Measurements from ENCODE around the gene NRSN2. TPM values are rescaled to one million over a fixed set of nuclear protein-coding genes. Genes with fewer than 3 reads are reported as not detected.
A peak's percentile ranks its signal among the peaks of the same experiment; 100 is the strongest.
"Not testable (repeated sequence)": the region's sequence is repeated elsewhere in the genome, so short reads cannot be mapped to it uniquely, and the experiment has no call there.

NRSN2 gene
- total RNA-seq, 1 donor from 2014 or later = 14.6 TPM

DNA sequence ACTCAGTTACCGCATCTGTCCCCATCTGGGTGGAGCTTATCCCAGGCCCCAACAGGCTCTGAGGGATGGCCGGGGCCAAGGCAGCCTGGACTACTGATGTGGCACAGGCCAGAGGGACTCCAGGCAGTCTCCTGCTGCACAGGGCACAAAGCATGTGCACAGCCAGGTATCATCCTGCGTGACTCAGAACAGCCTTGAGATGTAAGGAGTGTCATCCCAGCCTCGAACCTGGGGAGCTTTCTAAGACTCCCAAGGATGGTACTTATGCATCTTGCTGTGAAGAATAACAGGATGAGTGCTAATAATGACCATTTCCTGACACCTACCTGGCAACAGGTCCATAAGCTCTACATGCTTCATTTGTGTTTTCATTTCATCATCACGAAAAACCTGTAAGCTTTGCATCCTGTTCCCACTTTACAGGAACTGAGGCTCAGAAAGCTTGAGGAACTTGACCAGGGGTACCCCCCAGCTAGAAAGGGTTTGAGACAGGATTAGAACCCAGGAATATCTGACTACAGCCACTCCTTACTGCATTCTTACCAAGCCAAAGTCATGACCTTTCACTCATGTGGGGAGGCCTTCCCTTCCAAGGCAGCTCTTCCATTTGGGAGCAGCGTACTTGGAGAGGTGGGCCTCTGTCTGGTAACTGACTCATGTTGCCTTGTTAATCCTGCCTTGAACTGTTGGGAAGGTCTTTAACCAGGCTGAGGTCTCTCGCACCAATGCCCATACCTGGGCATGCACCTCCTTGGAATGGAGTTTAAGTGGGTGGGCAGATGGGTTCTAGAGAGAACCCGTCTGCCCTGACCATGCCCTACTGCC, 35.6 kb downstream of the NRSN2 start:
- Histone ChIP-seq H3K9ac (ENCODE audit: low read depth in 1 of 3, low read length in 3 of 3) (peak overlapping the region in 1 of 3 donors; percentile 45), H3K4me3 (ENCODE audit: low read length in 3 of 3) (peak overlapping the region in 2 of 3 donors; percentile 20 to 37), H3K9me3 (ENCODE audit: control insufficient read depth in 3 of 3, low read length in 3 of 3) (no peaks in the 10 kb centered on the region), H3K36me3 (ENCODE audit: control insufficient read depth in 3 of 3, insufficient read depth in 3 of 3, low read length in 3 of 3) (no peaks in the 10 kb centered on the region), H3K4me1 (ENCODE audit: control insufficient read depth in 3 of 3, insufficient read depth in 3 of 3, low read length in 3 of 3) (peaks cover 2 to 6% (median 3%) of the 10 kb centered on the region in 3 donors), H3K27ac (ENCODE audit: low read depth, low read length) (no peak overlapping the region), H3K27me3 (ENCODE audit: control insufficient read depth in 3 of 3, insufficient read depth in 3 of 3, low read length in 3 of 3) (peaks cover 3 to 19% (median 16%) of the 10 kb centered on the region in 3 donors)

DNA sequence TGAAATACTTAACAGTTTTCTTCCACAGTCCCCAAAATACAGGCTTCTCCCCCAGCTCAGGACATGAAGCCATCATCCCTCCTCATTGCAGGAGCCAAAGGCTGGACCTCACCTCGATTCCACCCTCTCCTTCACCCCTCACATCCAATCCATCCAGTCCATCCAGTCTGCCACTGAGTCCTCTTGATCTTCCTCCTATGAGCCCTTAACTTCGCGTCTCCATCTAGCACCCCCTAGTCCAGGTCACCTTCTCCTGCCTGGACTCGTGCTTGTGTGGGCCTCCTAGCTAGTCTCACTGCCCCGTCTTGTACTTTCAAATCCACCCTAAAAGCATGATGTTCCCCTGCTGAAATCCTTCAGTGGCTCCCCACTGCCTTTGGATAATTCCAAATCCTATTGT, 37.0 kb downstream of the NRSN2 start:
- H3K9ac ChIP-seq (ENCODE audit: low read depth in 1 of 3, low read length in 3 of 3) = no peak overlapping the region
- H3K4me1 ChIP-seq (ENCODE audit: control insufficient read depth in 3 of 3, insufficient read depth in 3 of 3, low read length in 3 of 3) = peaks cover 2 to 6% (median 3%) of the 10 kb centered on the region in 3 donors
- H3K36me3 ChIP-seq (ENCODE audit: control insufficient read depth in 3 of 3, insufficient read depth in 3 of 3, low read length in 3 of 3) = peaks cover 3 to 6% (median 3%) of the 10 kb centered on the region in 3 donors
- no peak overlapping the region for H3K27ac ChIP-seq (ENCODE audit: low read depth, low read length)
- H3K4me3 ChIP-seq (ENCODE audit: low read length in 3 of 3) = no peak overlapping the region
- H3K9me3 ChIP-seq (ENCODE audit: control insufficient read depth in 3 of 3, low read length in 3 of 3) = no peaks in the 10 kb centered on the region
- H3K27me3 ChIP-seq (ENCODE audit: control insufficient read depth in 3 of 3, insufficient read depth in 3 of 3, low read length in 3 of 3) = peaks cover 3 to 19% (median 16%) of the 10 kb centered on the region in 3 donors

- Histone ChIP-seq H3K27me3 (ENCODE audit: control insufficient read depth in 3 of 3, insufficient read depth in 3 of 3, low read length in 3 of 3) (peaks cover 3 to 17% (median 13%) of the 10 kb centered on the region in 3 donors), H3K9me3 (ENCODE audit: control insufficient read depth in 3 of 3, low read length in 3 of 3) (no peaks in the 10 kb centered on the region), H3K4me3 (ENCODE audit: low read length in 3 of 3) (no peak overlapping the region), H3K4me1 (ENCODE audit: control insufficient read depth in 3 of 3, insufficient read depth in 3 of 3, low read length in 3 of 3) (peaks cover 2 to 6% (median 3%) of the 10 kb centered on the region in 3 donors), H3K9ac (ENCODE audit: low read depth in 1 of 3, low read length in 3 of 3) (no peak overlapping the region), H3K36me3 (ENCODE audit: control insufficient read depth in 3 of 3, insufficient read depth in 3 of 3, low read length in 3 of 3) (peaks cover 3 to 6% (median 4%) of the 10 kb centered on the region in 3 donors), H3K27ac (ENCODE audit: low read depth, low read length) (no peak overlapping the region)
Measured at GRCh38 chr20:384723-385122, 37.8 kb downstream of the NRSN2 start.

DNA sequence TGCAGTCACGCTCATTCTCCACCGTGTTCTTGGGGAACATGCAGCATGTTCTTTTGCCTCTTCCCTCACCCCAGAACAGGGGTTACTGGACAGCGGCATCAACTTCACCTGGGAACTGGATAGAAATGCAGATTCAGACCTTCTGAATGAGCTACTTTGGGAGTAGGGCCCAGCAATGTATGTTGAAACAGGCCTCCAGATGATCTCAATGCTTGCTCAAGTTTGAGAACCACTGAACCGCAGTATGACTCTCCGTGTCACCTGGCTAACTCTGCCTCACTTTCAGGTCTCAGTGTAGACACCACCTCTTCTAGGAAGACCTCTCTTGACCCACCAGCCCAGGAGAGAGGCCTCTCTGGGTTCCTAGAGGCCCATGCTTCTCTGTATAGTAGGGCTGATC, 38.5 kb downstream of the NRSN2 start:
- peaks cover 0 to 13% (median 8%) of the 10 kb centered on the region in 3 donors for H3K27me3 ChIP-seq (ENCODE audit: control insufficient read depth in 3 of 3, insufficient read depth in 3 of 3, low read length in 3 of 3)

GRCh38 chr20:386634-387033, 39.7 kb downstream of the NRSN2 start:
- not testable (repeated sequence) for H3K4me3 ChIP-seq (ENCODE audit: low read length in 3 of 3); H3K4me1 ChIP-seq (ENCODE audit: control insufficient read depth in 3 of 3, insufficient read depth in 3 of 3, low read length in 3 of 3); H3K9ac ChIP-seq (ENCODE audit: low read depth in 1 of 3, low read length in 3 of 3); H3K27ac ChIP-seq (ENCODE audit: low read depth, low read length); H3K36me3 ChIP-seq (ENCODE audit: control insufficient read depth in 3 of 3, insufficient read depth in 3 of 3, low read length in 3 of 3); H3K9me3 ChIP-seq (ENCODE audit: control insufficient read depth in 3 of 3, low read length in 3 of 3)
- H3K27me3 ChIP-seq (ENCODE audit: control insufficient read depth in 3 of 3, insufficient read depth in 3 of 3, low read length in 3 of 3) = peaks cover 0 to 13% (median 8%) of the 10 kb centered on the region in 3 donors

More for the DNA sequence above, 38.5 kb downstream of the NRSN2 start:
- peaks cover 3 to 6% (median 4%) of the 10 kb centered on the region in 3 donors for H3K36me3 ChIP-seq (ENCODE audit: control insufficient read depth in 3 of 3, insufficient read depth in 3 of 3, low read length in 3 of 3)
- H3K4me3 ChIP-seq (ENCODE audit: low read length in 3 of 3) = no peak overlapping the region
- H3K4me1 ChIP-seq (ENCODE audit: control insufficient read depth in 3 of 3, insufficient read depth in 3 of 3, low read length in 3 of 3) = peaks cover 2 to 6% (median 3%) of the 10 kb centered on the region in 3 donors
- H3K9ac ChIP-seq (ENCODE audit: low read depth in 1 of 3, low read length in 3 of 3) = no peak overlapping the region
- no peaks in the 10 kb centered on the region for H3K9me3 ChIP-seq (ENCODE audit: control insufficient read depth in 3 of 3, low read length in 3 of 3)
- no peak overlapping the region for H3K27ac ChIP-seq (ENCODE audit: low read depth, low read length)

DNA sequence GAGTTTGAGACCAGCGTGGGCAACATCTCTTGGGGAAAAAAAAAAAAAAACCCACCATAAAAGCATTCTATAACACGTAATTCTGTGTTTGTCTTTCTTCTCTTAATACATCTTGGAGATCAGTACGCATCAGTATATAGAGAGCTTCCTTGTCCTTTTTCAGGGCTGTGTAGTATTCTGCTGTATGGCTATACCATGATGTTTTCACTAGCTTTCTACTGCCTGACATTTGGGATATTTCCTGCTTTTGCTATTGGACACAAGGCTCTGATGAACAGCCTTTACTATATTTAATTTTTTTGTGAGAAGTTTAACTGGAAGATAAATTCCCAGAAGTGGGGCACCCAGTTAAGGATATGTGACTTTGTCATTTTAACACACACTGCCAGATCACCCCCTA, 40.6 kb downstream of the NRSN2 start:
- no peak overlapping the region for H3K27ac ChIP-seq (ENCODE audit: low read depth, low read length)
- no peaks in the 10 kb centered on the region for H3K9me3 ChIP-seq (ENCODE audit: control insufficient read depth in 3 of 3, low read length in 3 of 3)
- peaks cover 0 to 9% (median 4%) of the 10 kb centered on the region in 3 donors for H3K27me3 ChIP-seq (ENCODE audit: control insufficient read depth in 3 of 3, insufficient read depth in 3 of 3, low read length in 3 of 3)
- H3K4me3 ChIP-seq (ENCODE audit: low read length in 3 of 3) = no peak overlapping the region
- H3K36me3 ChIP-seq (ENCODE audit: control insufficient read depth in 3 of 3, insufficient read depth in 3 of 3, low read length in 3 of 3) = peaks cover 3 to 6% (median 6%) of the 10 kb centered on the region in 3 donors
- H3K9ac ChIP-seq (ENCODE audit: low read depth in 1 of 3, low read length in 3 of 3) = no peak overlapping the region
- H3K4me1 ChIP-seq (ENCODE audit: control insufficient read depth in 3 of 3, insufficient read depth in 3 of 3, low read length in 3 of 3) = no peaks in the 10 kb centered on the region

DNA sequence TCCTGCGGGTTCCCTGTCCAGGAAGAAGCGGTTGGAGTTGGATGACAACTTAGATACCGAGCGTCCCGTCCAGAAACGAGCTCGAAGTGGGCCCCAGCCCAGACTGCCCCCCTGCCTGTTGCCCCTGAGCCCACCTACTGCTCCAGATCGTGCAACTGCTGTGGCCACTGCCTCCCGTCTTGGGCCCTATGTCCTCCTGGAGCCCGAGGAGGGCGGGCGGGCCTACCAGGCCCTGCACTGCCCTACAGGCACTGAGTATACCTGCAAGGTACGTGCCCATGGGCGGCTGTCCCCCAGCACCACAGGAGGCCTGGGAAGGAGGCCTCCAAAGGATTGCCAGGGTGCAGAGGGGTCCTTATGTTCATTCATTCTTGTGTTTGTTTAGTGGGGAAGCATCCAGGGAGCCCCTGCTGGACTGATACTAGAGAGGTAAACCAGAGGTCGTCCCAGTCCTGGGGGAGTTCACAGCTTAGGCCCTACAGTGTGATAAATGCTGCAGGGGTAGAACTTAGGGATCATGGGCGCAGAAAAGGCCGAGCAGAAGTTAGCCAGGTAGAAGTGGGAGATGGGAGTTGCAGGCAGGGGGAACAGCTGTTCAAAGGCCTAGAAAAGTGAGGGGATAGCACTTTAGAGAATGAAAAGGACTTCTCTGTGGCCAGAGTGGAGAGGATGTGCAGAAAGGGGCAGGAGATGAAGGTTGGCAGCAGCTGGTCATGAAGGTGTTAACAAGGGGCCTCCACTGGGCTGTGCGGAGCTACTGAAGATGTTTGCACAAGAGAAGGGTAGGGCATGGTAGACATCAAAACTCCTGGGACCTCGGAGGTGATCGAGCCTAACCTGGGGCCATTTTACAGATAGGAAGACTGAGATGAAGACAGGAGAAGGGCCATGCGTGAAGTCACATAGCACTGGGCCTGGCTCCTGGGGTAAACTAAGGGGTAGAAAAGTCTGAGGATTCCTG, 41.4 kb downstream of the NRSN2 start:
- Histone ChIP-seq H3K27ac (ENCODE audit: low read depth, low read length) (no peak overlapping the region), H3K9me3 (ENCODE audit: control insufficient read depth in 3 of 3, low read length in 3 of 3) (no peaks in the 10 kb centered on the region), H3K9ac (ENCODE audit: low read depth in 1 of 3, low read length in 3 of 3) (no peak overlapping the region), H3K27me3 (ENCODE audit: control insufficient read depth in 3 of 3, insufficient read depth in 3 of 3, low read length in 3 of 3) (peaks cover 0 to 6% (median 4%) of the 10 kb centered on the region in 3 donors), H3K4me1 (ENCODE audit: control insufficient read depth in 3 of 3, insufficient read depth in 3 of 3, low read length in 3 of 3) (no peaks in the 10 kb centered on the region), H3K4me3 (ENCODE audit: low read length in 3 of 3) (no peak overlapping the region), H3K36me3 (ENCODE audit: control insufficient read depth in 3 of 3, insufficient read depth in 3 of 3, low read length in 3 of 3) (peaks cover 3 to 6% (median 6%) of the 10 kb centered on the region in 3 donors)

DNA sequence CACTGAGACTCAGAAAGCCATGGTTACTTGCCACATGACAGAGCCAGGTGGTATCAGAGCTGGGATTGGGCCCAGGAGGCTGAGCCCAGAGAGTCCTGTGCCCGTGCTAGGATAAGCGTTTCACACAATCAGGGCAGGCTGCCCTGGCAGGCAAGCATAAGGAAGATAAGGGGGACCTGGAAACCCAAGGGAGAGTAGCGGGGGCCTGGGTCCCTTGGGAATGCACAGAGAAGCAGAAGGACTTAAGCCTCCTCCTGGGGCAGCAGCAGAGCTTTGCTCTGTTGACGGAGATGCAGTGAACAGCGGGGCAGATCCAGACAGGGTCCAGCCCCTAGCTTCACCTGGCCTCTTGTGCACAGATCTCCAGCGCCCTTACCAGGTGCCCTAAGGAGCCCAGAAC, 42.3 kb downstream of the NRSN2 start:
- no peak overlapping the region for H3K4me3 ChIP-seq (ENCODE audit: low read length in 3 of 3)
- H3K9ac ChIP-seq (ENCODE audit: low read depth in 1 of 3, low read length in 3 of 3) = no peak overlapping the region
- H3K27ac ChIP-seq (ENCODE audit: low read depth, low read length) = no peak overlapping the region
- no peaks in the 10 kb centered on the region for H3K4me1 ChIP-seq (ENCODE audit: control insufficient read depth in 3 of 3, insufficient read depth in 3 of 3, low read length in 3 of 3)
- H3K9me3 ChIP-seq (ENCODE audit: control insufficient read depth in 3 of 3, low read length in 3 of 3) = no peaks in the 10 kb centered on the region
- peaks cover 0 to 4% (median under 1%) of the 10 kb centered on the region in 3 donors for H3K27me3 ChIP-seq (ENCODE audit: control insufficient read depth in 3 of 3, insufficient read depth in 3 of 3, low read length in 3 of 3)
- H3K36me3 ChIP-seq (ENCODE audit: control insufficient read depth in 3 of 3, insufficient read depth in 3 of 3, low read length in 3 of 3) = peaks cover 3 to 6% (median 6%) of the 10 kb centered on the region in 3 donors

GRCh38 chr20:391041-391711, 44.3 kb downstream of the NRSN2 start:
- H3K27ac ChIP-seq (ENCODE audit: low read depth, low read length) = no peak overlapping the region
- H3K36me3 ChIP-seq (ENCODE audit: control insufficient read depth in 3 of 3, insufficient read depth in 3 of 3, low read length in 3 of 3) = peaks cover 3 to 6% (median 6%) of the 10 kb centered on the region in 3 donors
- H3K9ac ChIP-seq (ENCODE audit: low read depth in 1 of 3, low read length in 3 of 3) = no peak overlapping the region
- no peaks in the 10 kb centered on the region for H3K4me1 ChIP-seq (ENCODE audit: control insufficient read depth in 3 of 3, insufficient read depth in 3 of 3, low read length in 3 of 3)
- no peaks in the 10 kb centered on the region for H3K9me3 ChIP-seq (ENCODE audit: control insufficient read depth in 3 of 3, low read length in 3 of 3)
- H3K27me3 ChIP-seq (ENCODE audit: control insufficient read depth in 3 of 3, insufficient read depth in 3 of 3, low read length in 3 of 3) = no peaks in the 10 kb centered on the region
- H3K4me3 ChIP-seq (ENCODE audit: low read length in 3 of 3) = no peak overlapping the region
